Measurements from ENCODE around the gene MLST8.
A peak's percentile ranks its signal among the peaks of the same experiment; 100 is the strongest.

The MLST8 gene

GRCh38 chr16:2210386-2211365 lies 5.4 kb downstream of the MLST8 start, which contains the start of gene BRICD5:
BRICD5 (minus strand) TSS chr16:2210863; CDS start chr16:2210833, 30 bp downstream.
- no peaks in the 10 kb centered on the region for H3K27me3 ChIP-seq
- H3K9me3 ChIP-seq: no peaks in the 10 kb centered on the region
- TF ChIP-seq CTCF (IDR thresholded peaks at IDR 0.05): no peak
- peaks cover 24% of the 10 kb centered on the region for H3K36me3 ChIP-seq
- H3K27ac ChIP-seq: peak within 1 kb of the TSS; percentile 82
- peaks cover 52% of the 10 kb centered on the region in 2 experiments for H3K4me1 ChIP-seq (ENCODE audit: control insufficient read depth in 1 of 2, insufficient read depth in 1 of 2, low read depth in 1 of 2, low read length in 1 of 2)
- no peak within 1 kb of the TSS for H3K4me3 ChIP-seq (ENCODE audit: low read depth in 1 of 2, low read length in 1 of 2)

- Histone ChIP-seq H3K36me3 (peaks cover 24% of the 10 kb centered on the region), H3K4me1 (ENCODE audit: control insufficient read depth in 1 of 2, insufficient read depth in 1 of 2, low read depth in 1 of 2, low read length in 1 of 2) (peaks cover 40 to 44% of the 10 kb centered on the region in 2 experiments), H3K27ac (peak overlapping the region; percentile 82), H3K27me3 (no peaks in the 10 kb centered on the region), H3K9me3 (no peaks in the 10 kb centered on the region), H3K4me3 (ENCODE audit: low read depth in 1 of 2, low read length in 1 of 2) (peak overlapping the region; percentile 67 to 92)
- no peak for TF ChIP-seq CTCF (IDR thresholded peaks at IDR 0.05)
These were observed 6.7 kb downstream of the MLST8 start for GRCh38 chr16:2211923-2212347.

- H3K36me3 ChIP-seq: peaks cover 24% of the 10 kb centered on the region
- H3K27ac ChIP-seq: peak overlapping the region; percentile 82
- peaks cover 39 to 41% of the 10 kb centered on the region in 2 experiments for H3K4me1 ChIP-seq (ENCODE audit: control insufficient read depth in 1 of 2, insufficient read depth in 1 of 2, low read depth in 1 of 2, low read length in 1 of 2)
- TF ChIP-seq CTCF (IDR thresholded peaks at IDR 0.05): no peak
- peak overlapping the region; percentile 67 to 92 for H3K4me3 ChIP-seq (ENCODE audit: low read depth in 1 of 2, low read length in 1 of 2)
- no peaks in the 10 kb centered on the region for H3K9me3 ChIP-seq
- H3K27me3 ChIP-seq: no peaks in the 10 kb centered on the region
These were observed 7.4 kb downstream of the MLST8 start for GRCh38 chr16:2212362-2213324.

- peaks cover 40 to 41% of the 10 kb centered on the region in 2 experiments for H3K4me1 ChIP-seq (ENCODE audit: control insufficient read depth in 1 of 2, insufficient read depth in 1 of 2, low read depth in 1 of 2, low read length in 1 of 2)
- H3K36me3 ChIP-seq: peaks cover 13% of the 10 kb centered on the region
- H3K27ac ChIP-seq: peak overlapping the region; percentile 82
- H3K27me3 ChIP-seq: no peaks in the 10 kb centered on the region
- peak overlapping the region; percentile 67 to 92 for H3K4me3 ChIP-seq (ENCODE audit: low read depth in 1 of 2, low read length in 1 of 2)
- H3K9me3 ChIP-seq: no peaks in the 10 kb centered on the region
- TF ChIP-seq CTCF (IDR thresholded peaks at IDR 0.05): no peak
These were observed 8.8 kb downstream of the MLST8 start for GRCh38 chr16:2213817-2214718.

GRCh38 chr16:2214719-2214968 lies 9.4 kb downstream of the MLST8 start, which contains the start of gene PGP:
PGP (minus strand) TSS chr16:2214840; CDS start chr16:2214777, 63 bp downstream.
- H3K4me3 ChIP-seq (ENCODE audit: low read depth in 1 of 2, low read length in 1 of 2): peak within 1 kb of the TSS; percentile 68 to 92
- H3K27ac ChIP-seq: peak within 1 kb of the TSS; percentile 82
- no peaks in the 10 kb centered on the region for H3K9me3 ChIP-seq
- H3K27me3 ChIP-seq: no peaks in the 10 kb centered on the region
- H3K4me1 ChIP-seq (ENCODE audit: control insufficient read depth in 1 of 2, insufficient read depth in 1 of 2, low read depth in 1 of 2, low read length in 1 of 2): peaks cover 40 to 41% of the 10 kb centered on the region in 2 experiments
- no peak for TF ChIP-seq CTCF (IDR thresholded peaks at IDR 0.05)
- H3K36me3 ChIP-seq: peaks cover 7% of the 10 kb centered on the region
